COR-L47 (cell line): ENCODE results near the gene GPC1.

ENCODE experiments used
- DNase-seq: peaks from one replicate; lab custom pipeline; 2025; lab: John Stamatoyannopoulos, UW

Gene GPC1

GRCh38 chr2:240513549-240514287 lies 78.3 kb downstream of the GPC1 start:
- no peak for DNase-seq

DNA sequence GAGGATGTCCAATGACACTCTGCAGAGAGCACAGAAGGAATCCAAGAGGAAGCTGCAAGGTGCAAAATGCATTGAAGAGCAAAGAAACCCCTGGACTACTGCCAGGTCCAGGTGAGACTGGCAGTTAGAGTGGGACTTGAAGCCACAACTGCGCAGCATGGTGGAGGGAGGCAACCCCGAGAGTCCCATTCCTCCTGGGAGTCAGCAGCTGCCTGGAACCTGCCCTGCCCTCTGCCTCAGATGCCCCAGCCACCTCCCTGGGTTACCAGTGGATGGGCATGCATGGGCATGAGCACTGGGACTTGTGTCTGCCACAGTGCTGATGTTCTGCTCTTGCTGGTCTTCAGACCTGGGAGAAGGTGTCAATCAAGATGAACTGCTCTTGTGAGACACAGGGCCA lies 79.2 kb downstream of the GPC1 start:
- DNase-seq = no peak

- DNase-seq = no peak
Observed at GRCh38 chr2:240517342-240517741, 81.9 kb downstream of the GPC1 start.
